K562 (cell line): Measurements from ENCODE around the gene SLC2A4. TPM values are rescaled to one million over a fixed set of nuclear protein-coding genes. Genes with fewer than 3 reads are reported as not detected.

ENCODE experiments used
- ATAC-seq: fragments of 200-7000 bp; cut with Tn5 transposase; 3 replicates; pipeline ENCODE4 v1.9.1; 2020; ENCODE audit warnings: moderate library complexity
- BruUV-seq: library from RNA; stranded (reverse); fragments of 400-500 nt; replicated peaks from 2 replicates; lab custom pipeline; 2021; lab: Mats Ljungman, UMichigan
- CTCF ChIA-PET: fragments of 300-600 bp; formaldehyde crosslinking; extraction: SDS; loops from one replicate; lab custom pipeline; 2021; ENCODE audit warnings: low intra/inter-chr PET ratio; lab: Yijun Ruan, JAX
- POLR2A ChIA-PET: fragments of 300-600, 350-650 bp; sonication (Branson Sonifier 250); formaldehyde crosslinking; extraction: SDS; loops from one replicate; lab custom pipeline; 2021; ENCODE audit warnings: antibody characterized with exemption, inconsistent platforms; lab: Yijun Ruan, JAX
- DNase-seq, 4 experiments: peaks; one replicate each; pipeline versions ENCODE4 v3.0.0 to v3.0.0-alpha.2; 2011 to 2018; ENCODE audit warnings: low spot score in 3 of 4, mixed read lengths in 3 of 4; ENCODE audit errors: extremely low read depth in 1 of 4
- FAIRE-seq: peaks from 2 replicates; lab custom pipeline; 2011; peaks lifted over from hg19 to GRCh38; lab: Jason Lieb, UNC
- H2AFZ ChIP-seq: 2 replicates; pipeline ENCODE4 v1.6.0; 2011; ENCODE audit warnings: low read depth, low read length, control low read depth, inconsistent platforms
- H3K27ac ChIP-seq: fragments of 200-600 bp; 3 replicates; pipeline ENCODE4 v1.8.0; 2011; ENCODE audit warnings: low read depth, mild to moderate bottlenecking, control low read depth, inconsistent platforms, low read length, moderate library complexity, mixed read lengths; ENCODE audit errors: extremely low read depth
- H3K27me3 ChIP-seq, 2 experiments: fragments of 300-600 bp in 1 of 2; 2 replicates in 1 of 2; 3 replicates in 1 of 2; pipeline versions ENCODE4 v1.6.0 to v1.8.0; 2011; ENCODE audit warnings: inconsistent platforms in 2 of 2, low read length in 2 of 2, mild to moderate bottlenecking in 1 of 2, mixed read lengths in 1 of 2, moderate library complexity in 1 of 2; ENCODE audit not compliant: control insufficient read depth in 2 of 2, insufficient read depth in 2 of 2
- H3K36me3 ChIP-seq: fragments of 300-600 bp; 3 replicates; pipeline ENCODE4 v1.8.0; 2011; ENCODE audit warnings: mild to moderate bottlenecking, low read length, inconsistent platforms; ENCODE audit not compliant: control insufficient read depth, insufficient read depth
- H3K4me1 ChIP-seq, 2 experiments: fragments of 200-600 bp in 1 of 2; replicated peaks in 1 of 2; 2 replicates in 1 of 2; 3 replicates in 1 of 2; pipeline versions ENCODE4 v1.5.1 to v1.8.0; 2011; ENCODE audit warnings: inconsistent platforms in 2 of 2, low read length in 2 of 2, mild to moderate bottlenecking in 1 of 2, mixed read lengths in 1 of 2, moderate library complexity in 1 of 2; ENCODE audit not compliant: control insufficient read depth in 2 of 2, insufficient read depth in 2 of 2
- H3K4me2 ChIP-seq: 2 replicates; pipeline ENCODE4 v1.6.1; 2011; ENCODE audit warnings: low read length, control low read depth, inconsistent platforms, mixed read lengths; ENCODE audit not compliant: insufficient read depth
- H3K4me3 ChIP-seq: fragments of 200-600 bp; sonication (generic), shearing (Covaris generic); 2 replicates; pipeline ENCODE4 v1.5.1; 2016; ENCODE audit warnings: control low read depth, inconsistent platforms
- H3K79me2 ChIP-seq: fragments of 200-600 bp; 3 replicates; pipeline ENCODE4 v1.8.0; 2011; ENCODE audit warnings: low read length, inconsistent platforms; ENCODE audit not compliant: control insufficient read depth, insufficient read depth
- H3K9ac ChIP-seq, 2 experiments: 2 replicates each; pipeline versions ENCODE4 v1.6.0 to v1.6.1; 2011; ENCODE audit warnings: low read depth in 2 of 2, low read length in 2 of 2, control low read depth in 1 of 2, inconsistent platforms in 1 of 2, mild to moderate bottlenecking in 1 of 2, mixed read lengths in 1 of 2; ENCODE audit not compliant: insufficient read depth in 1 of 2
- H3K9me1 ChIP-seq: one replicate; pipeline ENCODE4 v1.6.0; 2011; ENCODE audit warnings: inconsistent platforms, mild to moderate bottlenecking, low read length, moderate library complexity; ENCODE audit not compliant: control insufficient read depth, insufficient read depth
- H3K9me3 ChIP-seq: replicated peaks from 2 replicates; pipeline ENCODE4 v1.5.1; 2011; ENCODE audit warnings: low read depth, low read length, inconsistent platforms; ENCODE audit not compliant: control insufficient read depth, insufficient read depth
- H4K20me1 ChIP-seq: replicated peaks from 2 replicates; pipeline ENCODE4 v1.6.1; 2011; ENCODE audit warnings: low read length, inconsistent platforms, mixed read lengths; ENCODE audit not compliant: control insufficient read depth, insufficient read depth
- BHLHE40 ChIP-seq: IDR thresholded peaks from 2 replicates; pipeline ENCODE4 v1.6.1; 2011; ENCODE audit warnings: low read length, improper control_type of control experiment
- CBFB ChIP-seq: sonication (generic); formaldehyde crosslinking; IDR thresholded peaks from 2 replicates; pipeline ENCODE4 v1.4.0; 2020; ENCODE audit warnings: mild to moderate bottlenecking, missing genetic modification reagents
- CHD1 ChIP-seq: fragments of 200-600 bp; sonication (generic); IDR thresholded peaks from one replicate; pipeline ENCODE4 v1.6.1; 2012; ENCODE audit warnings: mild to moderate bottlenecking, moderate library complexity, low read length, inconsistent platforms
- CTBP1 ChIP-seq: fragments of 450-650 bp; IDR thresholded peaks from 2 replicates; pipeline ENCODE4 v1.6.1; 2016; ENCODE audit warnings: borderline replicate concordance
- HIVEP1 ChIP-seq: fragments of 250-450 bp; sonication (Bioruptor Pico); IDR thresholded peaks from 2 replicates; pipeline ENCODE4 v1.4.0; 2020; ENCODE audit warnings: mild to moderate bottlenecking
- HMGN3 ChIP-seq: IDR thresholded peaks from 2 replicates; pipeline ENCODE4 v1.6.1; 2011; ENCODE audit warnings: borderline replicate concordance, low read depth, mild to moderate bottlenecking, mixed read lengths, low read length; ENCODE audit not compliant: insufficient read length; ENCODE audit errors: extremely low read depth
- KAT8 ChIP-seq: fragments of 450-650 bp; IDR thresholded peaks from 2 replicates; pipeline ENCODE4 v1.6.1; 2016; ENCODE audit warnings: low read depth, mild to moderate bottlenecking
- MECOM ChIP-seq: fragments of 250-450 bp; sonication (Bioruptor Pico); IDR thresholded peaks from 2 replicates; pipeline ENCODE4 v1.8.0; 2022; ENCODE audit warnings: inconsistent platforms
- MEF2A ChIP-seq: IDR thresholded peaks from 2 replicates; pipeline ENCODE4 v1.6.1; 2011; ENCODE audit warnings: low read depth, mild to moderate bottlenecking, low read length, moderate library complexity; ENCODE audit not compliant: control insufficient read depth
- NR1H2 ChIP-seq: sonication (generic); formaldehyde crosslinking; IDR thresholded peaks from 2 replicates; pipeline ENCODE4 v1.4.0; 2020; ENCODE audit warnings: mild to moderate bottlenecking, missing genetic modification reagents
- POLR2A ChIP-seq: fragments of 450-650 bp; conservative IDR thresholded peaks from 2 replicates; pipeline ENCODE4 v1.6.1; 2016
- POLR2AphosphoS2 ChIP-seq: IDR thresholded peaks from 2 replicates; pipeline ENCODE4 v1.6.1; 2012; ENCODE audit warnings: low read length, improper control_type of control experiment
- TAF9B ChIP-seq: fragments of 450-650 bp; IDR thresholded peaks from 2 replicates; pipeline ENCODE4 v1.6.1; 2018; ENCODE audit warnings: mild to moderate bottlenecking; ENCODE audit not compliant: partially characterized antibody
- TEAD4 ChIP-seq, 2 experiments: sonication (generic) in 1 of 2; formaldehyde crosslinking in 1 of 2; IDR thresholded peaks; 2 replicates each; pipeline versions ENCODE4 v1.6.1 to v1.8.0; 2012 to 2022; ENCODE audit warnings: borderline replicate concordance in 1 of 2, inconsistent platforms in 1 of 2, low read length in 1 of 2, mild to moderate bottlenecking in 1 of 2, missing genetic modification reagents in 1 of 2
- ZBTB2 ChIP-seq: fragments of 450-650 bp; IDR thresholded peaks from 2 replicates; pipeline ENCODE4 v1.6.1; 2016; ENCODE audit warnings: antibody characterized with exemption
- ZNF134 ChIP-seq: fragments of 250-450 bp; sonication (Bioruptor Pico); conservative IDR thresholded peaks from 2 replicates; pipeline ENCODE4 v1.4.0; 2020
- ZNF197 ChIP-seq: fragments of 200-800 bp; sonication (Bioruptor generic); IDR thresholded peaks from 2 replicates; pipeline ENCODE4 v1.6.1; 2016; ENCODE audit warnings: low read depth, missing genetic modification characterization, missing compliant biosample characterization
- ZNF561 ChIP-seq: fragments of 450-650 bp; formaldehyde crosslinking; conservative IDR thresholded peaks from 2 replicates; pipeline ENCODE4 v1.4.0; 2020; ENCODE audit warnings: mild to moderate bottlenecking, moderate library complexity
- WGBS: fragments of 100-300 bp; shearing (Covaris generic); methylation state at CpG from one replicate; pipeline ENCODE4 v1.1.6; 2016; ENCODE audit warnings: low coverage, mixed read lengths; ENCODE audit not compliant: insufficient coverage; ENCODE audit errors: missing lambda C conversion rate; 5-methylcytosine and 5-hydroxymethylcytosine counted together
- in situ Hi-C: fragments of 300-500 bp; cut with MboI; formaldehyde crosslinking; loops from 4 replicates; pipeline ENCODE4 v1.15.0; 2018; ENCODE audit warnings: inconsistent platforms, mixed read lengths
- intact Hi-C: fragments of 100-400 bp; cut with micrococcal nuclease; formaldehyde crosslinking; loops from 2 replicates; pipeline ENCODE4 v1.14.2; 2022
- polyA plus RNA-seq, 8 experiments: library from polyadenylated mRNA; depleted of rRNA in 4 of 8; stranded (reverse) in 5 of 8; unstranded in 3 of 8; fragments of >200 nt; fragmentation: Nextera tagmentation in 2 of 8; fragmentation: Illumina TruSeq in 1 of 8; extraction: Ambion mirVana in 2 of 8; extraction: Trizol in 1 of 8; gene quantifications; 2 replicates each; pipeline versions ENCODE4 v1.2.1 to v1.2.3, GENCODE V29; 2011 to 2014; ENCODE audit warnings: inconsistent platforms in 1 of 8, missing spikeins in 1 of 8
- total RNA-seq, 7 experiments: library from RNA; depleted of rRNA in 6 of 7; stranded (reverse); fragments of >200 nt in 6 of 7; fragmentation: Illumina TruSeq in 2 of 7; extraction: Trizol in 2 of 7; gene quantifications; 2 replicates each; pipeline versions ENCODE4 v1.2.1 to v1.2.3, GENCODE V29; 2011 to 2021; ENCODE audit warnings: low replicate concordance in 1 of 7
- TF ChIP-seq, protein P1 (sequence below): fragments of 450-650 bp; formaldehyde crosslinking; IDR thresholded peaks from 2 replicates; pipeline ENCODE4 v1.4.0; 2020; ENCODE audit warnings: mild to moderate bottlenecking, moderate library complexity
- TF ChIP-seq, protein P2 (sequence below): sonication (generic); formaldehyde crosslinking; IDR thresholded peaks from 2 replicates; pipeline ENCODE4 v1.8.1; 2023; ENCODE audit warnings: mild to moderate bottlenecking, missing genetic modification reagents

SLC2A4 gene
- total and polyA plus RNA-seq, 9 of the 15 experiments (the other 6 are each of a cell fraction or from before 2014, with no cell fraction given): 0.74 to 3.5 (median 1.6) TPM

GRCh38 chr17:7328840-7329373, 47.4 kb downstream of the SLC2A4 start, which contains the start of gene NEURL4:
NEURL4 (minus strand) TSS chr17:7329335; CDS start chr17:7329312, 23 bp downstream.
- Histone ChIP-seq H4K20me1 (no peaks in the 10 kb centered on the region), H3K36me3 (peaks cover 27% of the 10 kb centered on the region; the same call in 1 of the 3 replicates), H3K4me2 (peak within 1 kb of the TSS; percentile 93), H2AFZ (peak within 1 kb of the TSS; percentile 98), H3K4me3 (peak within 1 kb of the TSS; percentile 78), H3K27me3 (no peaks in the 10 kb centered on the region), H3K9me1 (no peaks in the 10 kb centered on the region), H3K79me2 (peaks cover 16% of the 10 kb centered on the region), H3K27ac (peak within 1 kb of the TSS; percentile 92), H3K4me1 (peaks cover 15 to 41% of the 10 kb centered on the region in 2 experiments), H3K9ac (peak within 1 kb of the TSS; percentile 91 to 99), H3K9me3 (no peaks in the 10 kb centered on the region)
- in situ Hi-C loops: no loop called here
- BruUV-seq: no TSS peak
- intact Hi-C loops: no loop called here
- 0% methylated on average over 10 of the region's 50 CpGs for WGBS
- DNase-seq (peak in 1 of 4 experiments; percentile 40), ATAC-seq (peak; percentile 59), FAIRE-seq (no peak)
- ChIA-PET CTCF (no interaction called here), POLR2A (interaction anchor here (0.9 to 2.4 kb wide), 5 partner anchors 13 to 87 kb away, joined by 3 to 21 read pairs (median 5); partner anchors contain the start of gene GABARAP)
- TF ChIP-seq, protein P1, sequence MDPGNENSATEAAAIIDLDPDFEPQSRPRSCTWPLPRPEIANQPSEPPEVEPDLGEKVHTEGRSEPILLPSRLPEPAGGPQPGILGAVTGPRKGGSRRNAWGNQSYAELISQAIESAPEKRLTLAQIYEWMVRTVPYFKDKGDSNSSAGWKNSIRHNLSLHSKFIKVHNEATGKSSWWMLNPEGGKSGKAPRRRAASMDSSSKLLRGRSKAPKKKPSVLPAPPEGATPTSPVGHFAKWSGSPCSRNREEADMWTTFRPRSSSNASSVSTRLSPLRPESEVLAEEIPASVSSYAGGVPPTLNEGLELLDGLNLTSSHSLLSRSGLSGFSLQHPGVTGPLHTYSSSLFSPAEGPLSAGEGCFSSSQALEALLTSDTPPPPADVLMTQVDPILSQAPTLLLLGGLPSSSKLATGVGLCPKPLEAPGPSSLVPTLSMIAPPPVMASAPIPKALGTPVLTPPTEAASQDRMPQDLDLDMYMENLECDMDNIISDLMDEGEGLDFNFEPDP: no peak
- TF ChIP-seq, protein P2, sequence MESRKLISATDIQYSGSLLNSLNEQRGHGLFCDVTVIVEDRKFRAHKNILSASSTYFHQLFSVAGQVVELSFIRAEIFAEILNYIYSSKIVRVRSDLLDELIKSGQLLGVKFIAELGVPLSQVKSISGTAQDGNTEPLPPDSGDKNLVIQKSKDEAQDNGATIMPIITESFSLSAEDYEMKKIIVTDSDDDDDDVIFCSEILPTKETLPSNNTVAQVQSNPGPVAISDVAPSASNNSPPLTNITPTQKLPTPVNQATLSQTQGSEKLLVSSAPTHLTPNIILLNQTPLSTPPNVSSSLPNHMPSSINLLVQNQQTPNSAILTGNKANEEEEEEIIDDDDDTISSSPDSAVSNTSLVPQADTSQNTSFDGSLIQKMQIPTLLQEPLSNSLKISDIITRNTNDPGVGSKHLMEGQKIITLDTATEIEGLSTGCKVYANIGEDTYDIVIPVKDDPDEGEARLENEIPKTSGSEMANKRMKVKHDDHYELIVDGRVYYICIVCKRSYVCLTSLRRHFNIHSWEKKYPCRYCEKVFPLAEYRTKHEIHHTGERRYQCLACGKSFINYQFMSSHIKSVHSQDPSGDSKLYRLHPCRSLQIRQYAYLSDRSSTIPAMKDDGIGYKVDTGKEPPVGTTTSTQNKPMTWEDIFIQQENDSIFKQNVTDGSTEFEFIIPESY (CRISPR knock-in tag): no peak
- TF ChIP-seq CTBP1 (no peak), MEF2A (no peak), HIVEP1 (CRISPR knock-in tag) (no peak), KAT8 (no peak), ZNF197 (CRISPR knock-in tag) (no peak), ZNF134 (CRISPR knock-in tag) (no peak), ZBTB2 (no peak), MECOM (CRISPR knock-in tag) (no peak), CHD1 (no peak), NR1H2 (CRISPR knock-in tag) (no peak), POLR2AphosphoS2 (no peak), POLR2A (no peak), BHLHE40 (no peak), TEAD4 (IDR thresholded peaks at IDR 0.05; ENCODE audit: low read length) (no peak), TEAD4 (CRISPR knock-in tag; IDR thresholded peaks at IDR 0.05; ENCODE audit: borderline replicate concordance) (no peak), TAF9B (no peak), HMGN3 (no peak), ZNF561 (no peak), CBFB (CRISPR knock-in tag) (no peak)
